GM21786 (cell line): ENCODE data around the gene RELL2.

Experiments used
- ATAC-seq: cut with Tn5 transposase; IDR thresholded peaks from one replicate; pipeline ENCODE4 v1.9.1; 2021; ENCODE audit not compliant: unreplicated experiment

The RELL2 gene

DNA sequence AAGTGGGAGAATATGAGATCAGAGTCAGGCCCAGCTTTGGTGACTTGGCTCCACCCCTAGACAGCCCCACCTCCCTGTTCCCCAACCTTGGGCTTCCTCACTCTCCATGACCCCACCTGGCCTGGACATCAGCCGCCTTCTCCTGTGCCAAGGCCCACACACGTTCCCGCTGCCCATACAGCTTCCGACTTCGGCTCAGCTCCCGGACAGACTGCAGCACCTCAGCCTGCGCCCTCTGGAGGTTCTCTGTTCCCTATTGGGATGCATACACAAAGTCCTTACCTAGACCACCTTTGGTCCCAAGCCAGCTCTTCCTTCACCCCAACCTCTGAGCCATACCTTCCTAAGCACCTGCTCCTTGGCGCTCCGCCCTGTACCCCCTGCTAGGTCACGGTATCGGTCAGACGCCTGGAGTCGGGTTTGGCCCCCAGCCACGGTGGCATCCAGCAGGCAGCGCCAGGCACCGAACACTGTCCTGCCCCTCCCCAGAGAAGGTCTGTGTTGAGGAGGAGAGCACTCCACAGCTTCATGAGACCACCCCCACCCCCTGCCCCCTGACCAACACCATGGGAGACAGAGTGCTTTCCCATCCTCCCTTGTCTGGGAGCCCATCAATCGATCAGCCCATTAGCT, 12.4 kb downstream of the RELL2 start:
- ATAC-seq, result no peak

DNA sequence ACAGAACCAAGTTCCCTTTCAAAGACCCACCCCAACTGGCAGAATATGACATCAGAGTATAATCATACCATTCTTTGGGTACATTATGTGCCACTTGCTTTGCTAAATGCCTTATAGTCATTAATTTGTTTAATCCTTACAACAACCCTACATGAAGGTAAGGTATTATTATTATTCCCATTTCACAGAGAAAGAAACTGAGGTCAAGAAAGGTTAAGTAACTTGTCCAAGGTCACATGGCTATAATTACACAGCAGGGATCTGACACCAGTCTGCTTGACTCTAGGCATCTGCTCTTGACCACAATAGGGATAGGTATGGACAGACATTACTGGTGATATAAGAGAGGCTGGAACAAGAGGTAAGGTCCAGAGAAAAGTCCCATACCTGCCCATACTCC, 13.2 kb downstream of the RELL2 start:
- no peak for ATAC-seq

DNA sequence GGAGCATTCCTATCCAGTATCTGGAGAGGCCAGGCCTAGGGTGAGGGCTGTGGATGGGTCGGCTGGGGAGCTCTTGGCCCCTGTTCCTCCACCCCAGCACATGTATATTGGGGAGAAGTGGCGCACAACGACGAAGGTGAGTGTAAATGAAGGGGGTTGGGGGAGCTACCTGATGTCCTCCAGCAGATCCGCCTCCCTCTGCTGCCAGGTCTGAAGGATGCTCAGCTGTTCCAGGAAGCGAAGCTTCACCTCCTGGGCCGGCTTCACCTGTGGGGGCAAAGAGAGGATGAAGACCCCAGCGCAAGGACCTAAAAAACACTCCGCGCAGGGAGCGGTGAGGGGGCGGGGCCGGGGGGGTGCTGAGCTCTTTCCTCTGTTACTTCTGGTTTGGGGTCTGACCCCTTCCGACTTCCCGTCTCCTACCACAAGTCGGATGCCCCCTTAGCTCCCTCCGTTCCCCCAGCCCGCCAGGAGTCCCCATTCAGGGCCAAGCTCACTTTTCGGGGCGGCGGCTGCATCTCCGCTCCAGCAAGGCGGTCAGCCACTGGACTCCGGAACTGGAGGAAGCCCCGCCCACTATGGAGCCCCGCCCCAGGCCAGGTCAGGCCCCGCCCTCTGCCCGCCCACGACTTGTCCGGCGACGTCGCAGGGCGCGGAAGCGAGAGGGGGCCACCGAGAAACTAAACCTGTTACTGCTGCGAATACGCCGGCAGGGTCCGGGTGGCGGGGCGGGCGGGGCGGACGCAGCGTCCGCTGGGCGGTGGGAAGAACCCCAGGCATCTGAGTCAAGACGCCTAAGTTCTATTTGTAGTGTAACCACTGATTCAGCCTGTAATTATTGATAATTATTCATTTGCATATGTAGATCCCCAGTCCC, 14.3 kb downstream of the RELL2 start, which contains the start of gene FCHSD1:
FCHSD1 (minus strand) TSS at position 568 of the 877 bp plus-strand sequence; CDS start at position 518, 50 bp downstream.
- ATAC-seq, result peak; percentile 98

DNA sequence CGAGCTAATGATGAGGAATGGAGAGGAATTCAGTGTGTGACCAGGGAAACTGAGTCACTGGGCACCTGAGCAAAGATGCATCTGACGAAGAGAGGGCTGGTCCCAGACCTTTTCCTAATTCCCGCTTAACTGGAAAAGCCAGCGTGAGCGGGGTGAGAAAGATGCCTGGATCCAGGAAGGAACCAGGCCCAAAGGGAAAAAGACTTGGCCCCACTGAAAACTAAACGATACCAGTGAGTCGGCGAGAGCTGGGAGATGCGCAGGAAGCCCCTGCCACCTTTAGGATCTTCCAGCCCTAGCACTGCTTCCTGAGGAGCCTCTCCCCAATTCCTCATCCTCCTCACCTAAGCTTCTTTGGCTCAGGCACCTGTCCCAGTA, 14.9 kb downstream of the RELL2 start:
- ATAC-seq, result no peak

DNA sequence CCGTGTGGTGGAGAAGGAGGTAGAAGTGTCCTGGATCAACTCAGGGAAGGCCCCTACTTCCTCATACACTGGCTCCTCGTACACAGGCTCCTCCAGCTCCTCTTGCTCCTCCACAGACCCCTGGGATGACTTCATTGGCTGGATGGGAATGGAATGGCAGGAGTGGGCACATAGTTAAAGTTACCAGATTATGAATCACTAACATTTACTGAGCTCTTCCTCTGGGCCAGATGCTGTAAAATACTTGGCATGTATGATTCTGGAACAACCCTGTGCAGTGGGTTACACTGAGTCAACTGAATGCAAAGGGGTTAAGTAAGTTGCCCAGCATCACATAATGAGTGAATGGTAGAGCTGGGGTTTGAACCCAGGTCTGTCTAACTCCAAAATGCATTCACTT, 17.5 kb downstream of the RELL2 start:
- no peak for ATAC-seq

DNA sequence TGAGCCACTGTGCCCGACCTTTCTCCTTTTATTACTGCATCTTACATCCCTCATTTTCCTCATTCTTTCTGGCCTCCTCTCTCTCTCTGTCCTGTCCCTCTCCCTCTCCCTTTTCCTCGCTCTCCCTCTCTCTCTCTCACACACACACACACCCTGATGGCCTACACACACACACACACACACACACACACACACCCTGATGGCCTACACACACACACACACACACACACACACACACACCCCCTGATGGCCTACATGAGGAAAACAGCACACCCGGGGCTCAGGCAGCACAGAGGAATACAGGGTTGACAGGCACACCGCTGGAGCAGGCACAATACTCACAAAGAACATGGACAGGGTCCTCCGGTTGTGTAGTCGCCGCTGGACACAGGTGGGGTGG, 18.2 kb downstream of the RELL2 start:
- ATAC-seq, result no peak

DNA sequence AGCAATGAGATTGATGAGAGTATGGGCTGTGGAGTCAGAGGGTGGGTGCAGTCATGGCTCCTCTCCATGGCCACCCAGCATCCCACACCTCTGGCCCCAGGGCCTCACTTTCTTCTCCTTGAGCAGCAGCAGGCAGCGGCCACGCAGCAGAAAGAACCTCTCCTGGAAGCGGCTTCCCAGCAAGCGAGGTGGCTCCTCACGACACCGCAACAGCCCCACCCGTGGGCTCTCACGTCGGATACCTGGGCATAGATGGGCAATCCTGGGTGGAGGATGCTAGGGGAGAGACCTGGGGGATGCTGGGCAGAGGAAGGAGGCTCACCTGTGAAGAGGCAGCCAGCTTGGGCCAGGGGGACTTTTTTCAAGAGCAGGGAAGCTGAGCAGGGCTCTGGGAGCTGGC, 19.6 kb downstream of the RELL2 start:
- ATAC-seq, result no peak

DNA sequence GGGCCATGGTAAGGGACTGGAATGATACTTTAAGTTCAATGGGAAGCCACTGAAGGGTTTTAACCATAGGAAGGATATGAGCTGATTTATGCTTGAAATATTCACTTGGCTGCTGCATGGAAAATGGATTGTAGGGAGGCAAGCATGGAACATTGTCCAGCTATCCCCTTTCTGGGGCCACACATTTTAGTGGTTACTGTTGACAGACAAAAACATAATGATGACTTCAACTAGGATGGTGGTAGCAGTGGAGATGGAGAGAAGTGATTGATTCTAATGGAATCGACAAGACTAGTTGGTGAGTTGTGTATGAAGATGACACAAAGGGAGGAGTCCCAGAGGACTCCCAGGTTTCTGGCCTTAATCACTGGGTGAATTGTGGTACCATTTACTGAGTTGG, 20.6 kb downstream of the RELL2 start:
- ATAC-seq, result no peak

DNA sequence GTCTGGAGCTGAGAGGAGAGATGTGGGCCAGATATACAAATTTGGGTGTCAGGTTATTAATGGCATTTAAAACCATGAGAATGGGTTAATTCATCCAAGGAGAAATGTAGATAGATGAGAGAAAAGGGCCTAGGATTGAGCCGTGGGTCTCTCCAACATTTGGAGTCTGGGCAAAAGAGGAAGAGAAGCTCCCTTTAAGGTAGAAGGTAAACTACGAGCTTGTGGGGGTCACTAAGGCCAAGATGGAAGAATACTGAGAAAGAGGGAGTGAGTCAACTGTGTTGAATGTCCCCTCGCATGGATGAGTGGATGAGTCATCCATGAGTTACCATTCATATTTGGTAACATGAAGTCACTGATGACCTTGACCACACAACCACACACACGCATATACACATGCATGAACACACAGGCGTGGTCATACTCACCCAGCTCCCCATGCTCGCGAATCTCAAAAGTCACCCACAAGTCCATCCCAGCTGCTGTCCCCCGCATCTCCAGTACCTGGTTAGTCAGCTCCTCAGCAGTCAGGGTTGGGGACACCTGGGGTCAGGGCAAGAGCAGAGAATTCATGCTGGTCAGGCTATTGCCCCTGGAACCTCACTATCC, 21.2 kb downstream of the RELL2 start:
- ATAC-seq, result no peak

DNA sequence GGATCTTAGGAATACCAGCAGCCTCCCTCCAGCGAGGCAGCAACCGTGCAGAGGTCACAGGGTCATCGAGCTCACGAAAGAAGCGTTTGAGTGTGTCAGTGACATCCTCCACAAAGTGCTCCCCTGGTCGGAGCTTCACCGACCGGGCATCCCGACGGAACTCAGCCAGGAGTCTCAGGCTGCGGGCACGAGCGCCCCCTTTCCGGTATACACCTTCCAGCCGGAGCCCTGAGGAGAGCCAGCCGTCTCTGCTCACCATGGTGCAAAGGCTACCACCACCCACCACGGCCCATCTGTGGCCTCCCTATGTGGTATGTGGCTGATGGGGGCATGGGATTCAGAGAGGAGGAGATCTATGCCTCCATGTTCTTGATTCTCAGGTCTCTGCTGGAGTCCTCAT, 25.2 kb downstream of the RELL2 start:
- no peak for ATAC-seq

DNA sequence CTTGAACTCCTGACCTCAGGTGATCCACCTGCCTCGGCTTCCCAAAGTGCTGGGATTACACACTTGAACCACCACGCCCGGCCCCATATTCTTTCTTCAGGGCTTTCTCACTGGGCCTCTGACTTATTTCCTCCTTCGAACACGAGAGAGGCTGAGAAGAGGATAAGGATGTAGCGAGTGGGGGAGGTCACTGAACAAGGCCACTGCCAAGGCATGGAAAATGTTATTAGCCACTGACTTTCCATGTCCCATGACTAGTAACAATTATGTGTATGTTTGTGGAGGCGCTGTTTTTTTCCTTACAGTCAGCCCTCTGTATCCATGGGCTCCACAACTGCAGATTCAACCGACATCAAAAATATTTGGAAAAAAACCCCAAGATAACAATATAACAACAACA, 26.7 kb downstream of the RELL2 start:
- ATAC-seq, result no peak

DNA sequence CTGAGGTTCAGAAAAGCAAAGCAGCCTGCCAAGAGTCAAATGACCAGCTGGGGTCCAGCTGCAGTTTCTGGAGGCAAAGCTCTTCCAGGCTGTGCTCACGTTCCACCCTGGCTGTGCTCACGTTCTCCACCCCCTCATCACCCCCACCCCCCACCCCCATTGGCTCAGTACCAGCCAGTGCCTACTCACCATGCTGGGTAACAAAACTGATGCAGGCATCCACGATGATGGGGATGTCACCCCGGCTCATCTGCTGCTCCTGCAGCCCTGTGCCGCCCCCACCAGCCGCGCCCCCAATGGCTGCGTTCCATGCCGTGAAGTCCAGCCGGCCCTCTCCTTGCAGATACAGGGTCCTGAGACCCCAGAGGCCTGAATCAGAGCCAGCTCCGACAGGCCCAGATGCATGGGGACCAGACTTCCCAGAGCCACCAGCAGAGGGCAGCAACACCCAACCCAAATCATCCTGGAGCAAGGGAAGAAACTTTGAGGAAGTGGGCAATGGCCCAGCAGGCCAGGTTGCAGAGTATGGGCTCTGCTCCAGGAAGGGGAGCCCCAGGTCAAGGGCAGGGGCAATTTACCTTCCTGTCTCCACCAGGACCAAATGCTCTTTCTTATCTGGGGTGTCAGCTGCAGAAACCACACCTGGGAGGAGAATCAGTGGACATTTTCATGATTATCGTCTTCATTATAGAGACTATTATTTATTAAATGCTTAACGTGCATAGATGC, 28.1 kb downstream of the RELL2 start:
- ATAC-seq, result peak; percentile 92

DNA sequence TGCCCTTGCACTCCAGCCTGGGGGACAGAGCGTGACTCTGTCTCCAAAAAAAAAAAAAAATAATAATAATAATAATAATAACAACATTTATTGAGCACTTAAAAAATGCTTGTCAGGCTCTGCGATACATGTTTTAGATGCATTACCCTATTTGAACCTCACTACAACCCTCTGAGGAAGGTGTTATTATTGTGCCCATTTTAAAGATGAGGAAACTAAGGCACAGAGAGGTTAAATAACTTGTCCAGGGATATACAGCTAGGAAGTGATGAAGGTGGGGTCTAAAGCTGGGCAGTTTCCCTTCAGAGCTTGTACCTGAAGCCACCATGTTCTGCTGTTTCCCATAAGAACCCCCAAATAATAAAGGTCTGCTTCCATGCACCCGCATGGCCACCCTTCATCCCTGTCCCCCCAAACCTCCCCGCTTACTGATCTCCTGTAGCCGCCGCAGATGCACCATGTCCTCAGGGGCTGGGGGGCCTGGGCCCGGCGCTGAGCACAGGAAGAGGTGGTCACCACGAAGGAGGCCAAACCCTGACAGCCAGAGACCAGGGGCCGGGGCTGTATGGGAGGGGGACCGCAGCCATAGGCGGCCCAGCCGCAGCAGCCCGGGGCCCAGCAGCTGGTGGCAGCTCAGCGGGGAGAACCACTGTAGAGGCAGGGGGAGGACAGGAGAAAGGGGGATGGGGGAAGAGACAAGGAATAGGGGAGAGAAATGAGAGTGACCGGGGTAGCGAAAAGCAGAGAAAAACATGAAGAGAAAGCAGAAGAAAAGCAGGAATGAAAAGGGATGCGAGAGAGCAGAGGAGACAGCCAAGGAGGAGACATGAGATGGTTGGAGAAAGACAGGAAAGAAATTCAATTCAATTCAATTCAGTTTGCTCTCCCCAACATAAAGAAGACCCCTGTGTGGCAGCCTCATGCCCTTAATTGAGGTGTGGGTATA, 29.5 kb downstream of the RELL2 start:
- ATAC-seq, result no peak

DNA sequence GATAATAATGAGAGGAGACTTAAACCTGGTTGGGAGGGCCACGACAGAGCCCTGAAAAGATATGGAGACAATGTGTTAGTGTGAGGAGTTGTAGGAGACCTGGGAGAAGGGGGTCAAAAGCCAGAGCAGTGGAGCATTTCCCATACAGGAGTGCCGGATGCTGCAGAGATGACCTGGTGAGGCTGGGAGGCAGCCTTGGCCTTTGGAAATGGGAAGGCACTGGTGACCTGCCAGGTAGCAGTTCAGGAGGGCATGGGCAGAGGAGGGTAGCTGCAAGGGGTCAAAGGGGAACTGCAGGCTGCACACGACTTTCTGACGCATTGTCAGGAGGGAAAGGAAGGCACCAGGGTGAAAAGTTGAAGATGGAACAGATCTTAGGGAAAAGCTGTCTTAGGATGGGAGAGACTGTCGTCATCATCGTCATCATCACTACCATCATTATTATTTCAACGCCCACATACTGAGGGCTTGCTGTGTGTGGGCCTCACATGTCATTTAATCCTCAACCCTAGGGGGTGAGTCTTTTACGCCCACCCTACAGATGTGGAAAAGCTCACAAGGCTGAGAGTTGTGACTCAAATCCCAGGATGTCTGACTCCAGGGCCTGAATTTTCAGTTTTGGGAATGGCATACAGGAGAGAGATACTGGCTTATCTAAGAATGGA, 31.9 kb downstream of the RELL2 start:
- ATAC-seq, result no peak

DNA sequence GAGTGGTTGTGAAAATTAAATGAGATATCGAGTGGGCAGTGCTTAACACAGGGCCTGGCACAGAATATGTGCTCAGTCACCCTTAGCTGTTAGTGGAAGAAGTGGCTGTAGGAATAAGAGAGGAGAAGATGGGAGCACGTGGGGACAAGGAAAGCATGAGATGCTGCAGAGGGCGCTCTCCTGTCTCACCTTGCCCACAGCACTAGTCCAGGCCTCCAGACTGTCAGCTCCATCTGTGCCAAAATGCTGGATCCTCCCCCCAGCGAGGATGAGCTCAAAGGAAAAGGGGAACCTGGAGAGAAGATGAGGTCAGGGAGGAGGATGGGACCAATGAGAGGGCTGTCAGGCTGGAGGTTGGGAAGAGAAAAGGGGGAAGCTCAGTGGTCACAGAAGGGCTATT, 32.7 kb downstream of the RELL2 start:
- ATAC-seq, result no peak

DNA sequence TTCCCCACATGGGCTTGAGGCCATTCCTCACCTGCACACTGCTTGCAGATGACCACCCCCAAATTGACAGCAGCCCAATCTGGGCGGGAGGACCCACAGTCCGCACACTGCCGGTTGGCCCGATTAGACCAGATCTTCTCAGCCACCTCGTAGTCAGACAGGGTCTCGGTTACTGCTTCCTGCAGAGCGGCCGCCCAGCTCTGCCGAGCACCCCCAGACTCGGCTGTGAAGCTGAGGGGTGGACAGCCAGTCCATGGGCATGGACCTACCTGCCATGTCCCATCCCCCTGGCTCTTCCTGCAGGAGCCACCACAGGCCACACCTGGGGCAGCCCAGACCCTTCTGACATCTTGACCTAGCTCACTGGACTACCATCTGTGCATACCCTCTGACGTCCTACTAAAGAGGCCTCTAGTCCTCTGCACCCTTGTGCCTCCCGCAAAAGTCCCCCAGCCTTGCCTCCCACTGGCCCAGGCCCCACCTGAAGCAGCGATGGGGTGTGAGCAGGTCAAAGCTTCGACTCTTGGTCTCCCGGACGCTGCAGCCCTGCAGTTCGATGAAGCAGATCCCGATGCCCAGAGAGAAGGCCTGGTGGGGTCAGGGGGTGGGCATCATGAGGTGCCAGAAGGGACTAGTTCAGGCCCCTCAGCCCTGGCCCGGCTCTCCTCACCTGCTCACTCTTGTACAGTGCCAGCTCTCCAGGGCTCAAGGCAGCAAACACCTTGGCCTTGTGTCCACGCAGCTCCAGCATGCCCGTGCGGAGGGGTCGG, 35.5 kb downstream of the RELL2 start:
- ATAC-seq, result no peak

DNA sequence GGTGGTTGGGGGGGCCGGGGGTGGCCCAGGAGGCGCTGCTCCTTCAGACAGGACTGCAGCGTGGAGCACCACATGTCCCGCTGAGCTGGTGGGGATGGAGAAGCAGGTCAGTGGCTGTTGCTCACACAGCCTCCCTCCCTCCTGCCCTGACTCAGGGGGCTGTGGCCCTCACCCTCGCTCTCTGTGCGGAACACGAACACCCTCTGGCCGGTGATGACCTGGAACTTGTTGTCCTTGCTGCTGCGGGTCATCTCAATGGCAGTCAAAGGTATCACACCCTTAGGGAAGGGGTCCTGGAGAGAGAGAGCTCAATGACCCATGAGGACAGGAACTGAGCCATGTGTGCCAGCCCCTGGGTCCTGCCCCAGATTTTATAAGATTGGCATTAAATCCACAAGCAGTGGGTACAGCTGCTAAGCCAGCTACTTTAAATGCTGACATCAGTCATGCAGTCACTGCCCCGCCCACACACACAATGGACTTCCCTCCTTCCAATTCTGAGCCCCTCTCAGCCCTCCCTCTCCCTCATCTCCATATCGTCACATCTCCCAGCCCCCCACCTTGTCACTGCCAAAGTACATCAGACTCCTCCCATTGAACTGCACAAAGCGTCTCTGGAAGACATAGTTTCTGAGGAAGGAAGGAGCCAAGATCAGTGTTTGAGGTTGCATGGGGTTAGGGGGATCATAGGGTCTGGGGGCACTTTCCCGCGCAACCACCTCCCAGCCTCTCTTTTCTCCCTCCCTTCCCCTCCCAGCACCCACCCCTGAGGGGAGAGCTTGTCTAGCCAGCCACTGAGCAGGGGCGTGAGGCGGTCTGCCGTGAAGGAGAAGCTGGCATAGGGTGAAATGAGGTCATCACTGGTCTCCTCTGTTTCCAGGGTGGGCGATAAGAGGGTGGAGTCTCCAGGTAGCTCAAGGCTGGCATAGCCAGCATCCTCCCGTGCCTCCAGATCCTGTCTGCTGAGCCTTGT, 36.3 kb downstream of the RELL2 start:
- ATAC-seq, result no peak

DNA sequence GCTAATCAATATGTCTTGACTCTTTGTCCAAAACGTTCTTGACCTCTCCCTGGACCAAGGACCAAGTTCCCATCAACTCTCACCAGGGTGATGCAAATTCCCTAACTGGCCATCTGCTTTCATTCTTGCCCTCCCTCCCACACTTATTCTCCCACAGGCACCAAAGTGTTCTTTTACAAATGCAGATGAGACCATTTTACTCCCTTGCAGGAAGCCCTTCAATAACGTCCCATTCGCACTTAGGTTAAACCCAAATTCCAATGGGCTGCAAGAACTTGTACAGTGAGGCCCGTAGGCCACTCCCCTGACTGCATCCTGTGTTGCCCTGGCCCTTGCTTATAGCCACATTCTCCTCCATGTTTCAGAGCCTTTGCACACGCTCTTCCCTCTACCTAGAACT, 38.0 kb downstream of the RELL2 start:
- no peak for ATAC-seq
